ENCODE measurements around the gene IGIP. TPM values are rescaled to one million over a fixed set of nuclear protein-coding genes. Genes with fewer than 3 reads are reported as not detected.
A peak's percentile ranks its signal among the peaks of the same experiment; 100 is the strongest.

IGIP gene
- polyA plus RNA-seq, 1 of the 3 experiments (the other 2 are of a cell fraction) = 0.72 TPM

- H2AFZ ChIP-seq (ENCODE audit: low read depth) = no peak overlapping the region; the same call in 1 of the 2 replicates
- no peak for TF ChIP-seq GABPA (IDR thresholded peaks at IDR 0.05; ENCODE audit: low read depth)
- TF ChIP-seq CTCF (IDR thresholded peaks at IDR 0.05) = peak; percentile 39; the same call in 1 of the 2 replicates
- peaks cover 88% of the 10 kb centered on the region for H3K79me2 ChIP-seq (ENCODE audit: insufficient read depth)
- peak overlapping the region in 1 of 2 experiments; percentile 40; a peak in 3 of 4 replicates for H3K27ac ChIP-seq (ENCODE audit: low read depth in 2 of 2, low read length in 1 of 2)
- peaks cover 24% of the 10 kb centered on the region for H3F3A ChIP-seq (replicated peaks; ENCODE audit: insufficient read depth)
- peak overlapping the region in 1 of 2 experiments; percentile 19; a peak in 1 of 4 replicates for H3K4me3 ChIP-seq (ENCODE audit: low read depth in 2 of 2, low read length in 1 of 2)
- CTCF ChIA-PET = interaction anchor here (0.8 to 12.8 kb wide), 7 partner anchors 15 to 342 kb away, joined by 3 to 166 read pairs (median 4); no protein-coding TSS in a partner anchor
- no peaks in the 10 kb centered on the region for H3K9me2 ChIP-seq
- WGBS (ENCODE audit: low lambda C conversion rate) = 67% methylated on average over 3 of the region's 3 CpGs
- peaks cover 2 to 10% of the 10 kb centered on the region in 2 experiments for H3K36me3 ChIP-seq (replicated peaks in 1 of 2; ENCODE audit: control insufficient read depth in 1 of 2, insufficient read depth in 2 of 2, low read length in 1 of 2)
- DNase-seq = no peak
- H3K9ac ChIP-seq = no peak overlapping the region
- peaks cover 35% of the 10 kb centered on the region for H4K20me1 ChIP-seq (ENCODE audit: insufficient read depth)
- H3K27me3 ChIP-seq (ENCODE audit: insufficient read depth) = no peaks in the 10 kb centered on the region
- H3K4me1 ChIP-seq (ENCODE audit: control insufficient read depth in 1 of 2, insufficient read depth in 2 of 2, low read depth in 1 of 2, low read length in 1 of 2) = peaks cover 20 to 30% of the 10 kb centered on the region in 2 experiments; a peak in 3 of 4 replicates
- POLR2A ChIA-PET = interaction anchor here (1.2 kb wide), 1 partner anchor 11 kb away, joined by 4 read pairs; no protein-coding TSS in a partner anchor
- no peaks in the 10 kb centered on the region for H3K9me3 ChIP-seq
- peak overlapping the region; percentile 35 for H3K4me2 ChIP-seq
These were observed 7.3 kb upstream of the IGIP start for GRCh38 chr5:140118302-140118936.

- DNase-seq = no peak
- Histone ChIP-seq H3K4me1 (ENCODE audit: control insufficient read depth in 1 of 2, insufficient read depth in 2 of 2, low read depth in 1 of 2, low read length in 1 of 2) (peaks cover 0 to 17% of the 10 kb centered on the region in 2 experiments; a peak in 2 of 4 replicates), H3K27me3 (ENCODE audit: insufficient read depth) (no peaks in the 10 kb centered on the region), H4K20me1 (ENCODE audit: insufficient read depth) (no peaks in the 10 kb centered on the region; the same call in 1 of the 2 replicates), H3F3A (replicated peaks; ENCODE audit: insufficient read depth) (peaks cover 5% of the 10 kb centered on the region), H3K9me2 (no peaks in the 10 kb centered on the region), H3K4me2 (no peak overlapping the region), H2AFZ (ENCODE audit: low read depth) (no peak overlapping the region), H3K4me3 (ENCODE audit: low read depth in 2 of 2, low read length in 1 of 2) (no peak overlapping the region), H3K27ac (ENCODE audit: low read depth in 2 of 2, low read length in 1 of 2) (no peak overlapping the region), H3K36me3 (replicated peaks in 1 of 2; ENCODE audit: control insufficient read depth in 1 of 2, insufficient read depth in 2 of 2, low read length in 1 of 2) (no peaks in the 10 kb centered on the region), H3K9me3 (no peaks in the 10 kb centered on the region), H3K9ac (no peak overlapping the region), H3K79me2 (ENCODE audit: insufficient read depth) (peaks cover 64% of the 10 kb centered on the region)
- ChIA-PET POLR2A (no interaction called here), CTCF (interaction anchor here (0.7 to 2.5 kb wide), 4 partner anchors 12 to 225 kb away, joined by 3 to 14 read pairs (median 4); partner anchors contain the start of gene PURA)
- 89% methylated on average over 4 of the region's 6 CpGs for WGBS (ENCODE audit: low lambda C conversion rate)
- TF ChIP-seq CHD2 (IDR thresholded peaks at IDR 0.05; ENCODE audit: low read length, partially characterized antibody) (no peak), EZH2phosphoT487 (IDR thresholded peaks at IDR 0.05; ENCODE audit: borderline replicate concordance, low read depth) (no peak), FOXJ3 (CRISPR knock-in tag; IDR thresholded peaks at IDR 0.05) (no peak), GATA2 (CRISPR knock-in tag; IDR thresholded peaks at IDR 0.05) (no peak), JUND (IDR thresholded peaks at IDR 0.05) (no peak), NFIC (IDR thresholded peaks at IDR 0.05; ENCODE audit: borderline replicate concordance) (no peak), ZBTB33 (IDR thresholded peaks at IDR 0.05; ENCODE audit: borderline replicate concordance, low read depth) (no peak), YY1 (IDR thresholded peaks at IDR 0.05; ENCODE audit: low read depth) (no peak), RFX5 (IDR thresholded peaks at IDR 0.05; ENCODE audit: low read length) (no peak), GABPA (IDR thresholded peaks at IDR 0.05; ENCODE audit: low read depth) (no peak), CTCF (IDR thresholded peaks at IDR 0.05) (no peak), SMC3 (IDR thresholded peaks at IDR 0.05; ENCODE audit: low read depth, low read length) (no peak), SIN3A (IDR thresholded peaks at IDR 0.05; ENCODE audit: borderline replicate concordance, low read depth, low read length) (no peak), TCF12 (IDR thresholded peaks at IDR 0.05) (no peak), MEF2A (IDR thresholded peaks at IDR 0.05; ENCODE audit: borderline replicate concordance, low read depth) (no peak), RAD21 (IDR thresholded peaks at IDR 0.05; ENCODE audit: low read length) (no peak), RCOR1 (IDR thresholded peaks at IDR 0.05; ENCODE audit: low read length) (no peak), USF1 (IDR thresholded peaks at IDR 0.05; ENCODE audit: borderline replicate concordance, low read depth) (no peak), FOXM1 (IDR thresholded peaks at IDR 0.05; ENCODE audit: low read depth) (no peak)
These were observed 727 bp downstream of the IGIP start for GRCh38 chr5:140126315-140127012.
